NCI-H2171 treated with DMSO at 0.1 percent for 48 hours (cell line): ENCODE measurements around the gene PDE6A.
"Not testable (repeated sequence)": the region's sequence is repeated elsewhere in the genome, so short reads cannot be mapped to it uniquely, and the experiment has no call there.

Source experiments
- DNase-seq: peaks from one replicate; lab custom pipeline; 2025; lab: John Stamatoyannopoulos, UW

Gene PDE6A

DNA sequence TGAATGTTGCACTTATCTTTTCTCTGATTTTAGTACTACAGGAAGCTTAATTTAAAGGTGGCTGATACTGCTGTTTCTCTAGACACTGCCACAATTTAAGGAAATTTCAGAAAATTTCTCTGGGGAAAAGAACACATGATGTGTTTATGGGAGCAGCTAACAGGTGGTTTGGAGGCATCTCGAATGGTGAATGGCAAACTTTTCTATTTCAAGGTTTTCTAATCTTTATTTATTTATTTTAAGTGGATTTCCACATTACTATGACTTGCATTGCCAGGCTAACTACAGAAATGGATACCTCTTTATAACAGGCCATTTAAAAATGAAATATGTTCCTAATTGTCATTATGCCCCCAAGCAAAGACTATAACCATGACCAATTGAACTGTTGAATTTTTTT, 50.4 kb downstream of the PDE6A start:
- DNase-seq = no peak

DNA sequence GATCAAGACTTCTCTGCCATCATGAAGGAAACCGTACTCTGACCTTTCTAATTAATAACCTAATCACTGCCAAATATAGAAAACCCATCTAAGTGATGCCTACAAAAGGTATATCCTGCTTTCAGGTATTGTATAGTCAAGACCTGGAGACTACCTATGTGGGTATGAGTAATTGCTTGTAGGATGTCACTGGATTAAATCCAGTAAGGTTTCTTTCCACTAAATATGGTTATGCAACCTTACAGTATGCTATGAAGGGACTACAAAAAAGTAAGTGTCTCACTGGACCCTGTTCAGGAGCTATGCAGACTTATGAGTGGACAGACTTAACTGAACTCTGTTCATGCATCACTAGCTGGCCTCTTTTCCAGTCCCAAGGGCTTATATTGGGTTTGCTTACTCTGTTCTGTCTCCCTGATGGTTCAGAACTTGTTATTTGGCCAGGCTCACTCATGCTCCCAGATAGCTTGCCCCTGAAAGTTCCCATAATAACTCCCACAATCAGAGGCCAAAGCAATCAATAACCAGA, 51.1 kb downstream of the PDE6A start:
- DNase-seq = no peak

DNA sequence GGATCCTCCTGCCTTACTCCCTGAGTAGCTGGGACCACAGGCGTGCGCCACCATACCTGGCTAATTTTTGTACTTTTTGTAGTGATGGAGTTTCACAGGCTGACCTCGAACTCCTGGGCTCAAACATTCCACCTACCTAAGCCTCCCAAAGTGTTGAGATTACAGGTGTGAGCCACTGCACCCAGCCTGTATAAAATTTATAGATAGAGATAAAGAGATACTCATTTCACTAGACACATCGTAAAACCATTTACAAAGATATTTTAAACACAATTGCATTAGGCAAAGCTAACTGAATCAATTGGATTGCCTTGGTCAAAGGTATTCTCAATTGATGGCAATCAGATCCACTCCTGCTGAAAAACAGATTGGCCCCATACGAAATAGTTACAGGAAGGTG, 52.0 kb downstream of the PDE6A start:
- DNase-seq = no peak

DNA sequence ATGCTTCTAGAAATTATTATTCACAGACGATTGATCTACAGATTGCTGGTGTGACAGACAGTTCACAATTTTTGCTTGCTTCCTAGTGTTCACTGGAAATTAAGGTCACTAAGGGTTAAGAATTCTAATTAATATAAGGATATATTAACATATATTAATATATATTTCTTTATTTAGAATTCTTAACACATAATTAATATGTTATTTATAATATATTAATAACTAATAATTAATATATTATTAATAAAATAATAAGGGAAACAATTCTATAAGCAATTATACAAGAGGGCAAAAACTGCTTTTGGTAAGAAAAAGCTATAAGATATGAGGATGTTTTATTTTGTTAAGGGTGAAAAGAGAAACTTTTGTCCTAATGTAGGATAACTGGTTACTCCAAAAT, 56.3 kb downstream of the PDE6A start:
- DNase-seq = no peak

DNA sequence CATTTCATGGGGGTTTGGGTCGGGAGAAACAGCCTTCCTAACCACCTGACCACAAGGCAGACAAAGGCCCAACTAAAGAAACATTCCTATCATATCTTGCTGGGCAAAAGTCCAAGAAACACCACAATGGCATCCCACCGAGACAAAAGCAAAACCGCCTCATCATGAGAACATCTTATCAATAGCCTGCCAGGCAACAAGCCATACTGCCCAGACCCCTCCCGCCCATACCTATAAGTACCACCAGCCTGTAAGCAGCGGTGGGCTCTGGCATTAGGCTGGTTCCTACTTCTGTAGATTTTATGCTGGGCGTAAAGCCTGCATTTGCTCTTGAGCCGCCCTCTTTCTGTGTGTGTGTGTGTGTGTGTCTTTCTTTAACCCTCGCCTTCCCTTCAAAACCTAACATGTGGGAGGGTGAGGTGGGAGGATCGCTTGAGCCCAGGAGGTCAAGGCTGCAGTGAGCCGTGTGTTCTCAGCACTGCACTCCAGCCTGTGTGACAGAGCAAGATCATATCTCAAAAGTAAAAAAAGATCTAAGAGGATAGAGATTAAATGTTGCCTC, 56.9 kb downstream of the PDE6A start:
- DNase-seq = no peak

DNA sequence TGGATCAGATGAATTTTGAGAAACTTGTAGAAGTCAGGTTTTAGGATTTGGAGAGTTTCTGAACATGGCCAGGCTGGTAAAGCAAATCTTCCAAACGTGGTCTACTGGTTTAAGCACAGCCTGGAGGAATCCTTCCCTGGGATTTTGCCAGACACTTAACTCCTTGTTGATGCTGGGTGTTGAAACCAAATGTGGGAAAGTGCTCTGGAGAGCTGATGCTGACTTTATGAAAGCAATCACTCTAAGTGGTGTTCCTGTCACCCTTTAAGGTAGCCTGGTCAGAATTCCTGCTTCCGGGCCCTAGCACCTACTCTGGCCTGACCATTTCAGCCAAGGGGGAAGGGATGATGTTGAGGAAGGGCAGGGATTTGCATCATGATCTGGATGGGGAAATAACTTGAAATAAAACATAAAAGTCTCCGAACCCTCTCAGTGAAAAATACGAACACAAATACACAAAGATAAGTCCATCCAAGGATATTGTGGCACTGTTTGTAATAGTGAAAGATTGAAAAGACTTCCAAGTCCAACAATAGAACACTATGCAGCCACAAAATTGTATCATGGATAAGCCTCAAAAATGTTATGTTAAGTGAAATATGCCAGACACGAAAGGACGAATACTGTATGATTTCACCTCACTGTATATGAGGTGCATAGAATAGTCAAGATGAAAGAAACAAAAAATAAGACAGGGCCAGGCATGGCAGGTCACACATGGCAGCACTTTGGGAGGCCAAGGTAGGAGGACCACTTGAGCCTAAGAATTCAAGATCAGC, 57.7 kb downstream of the PDE6A start:
- no peak for DNase-seq

DNA sequence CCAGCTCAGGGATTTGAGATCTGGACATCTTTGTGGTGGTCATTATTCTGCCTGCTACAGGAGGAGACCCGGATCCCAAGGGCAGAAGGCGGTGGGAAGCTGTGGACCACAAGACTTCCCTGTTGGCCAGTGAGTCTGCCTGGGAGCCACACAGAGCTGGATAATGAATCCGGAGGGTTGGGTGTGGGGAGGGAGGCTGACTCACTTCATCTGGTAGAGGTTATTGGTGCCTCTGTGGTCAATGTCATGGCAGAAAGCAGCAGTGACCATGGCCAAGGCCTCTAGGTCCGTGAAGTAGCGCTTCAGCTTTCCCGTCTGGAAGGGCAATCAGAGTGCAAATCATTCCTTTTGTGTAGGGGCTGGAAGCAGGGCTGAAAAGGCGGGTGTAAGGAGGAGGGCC, 58.5 kb downstream of the PDE6A start:
- DNase-seq = no peak

DNA sequence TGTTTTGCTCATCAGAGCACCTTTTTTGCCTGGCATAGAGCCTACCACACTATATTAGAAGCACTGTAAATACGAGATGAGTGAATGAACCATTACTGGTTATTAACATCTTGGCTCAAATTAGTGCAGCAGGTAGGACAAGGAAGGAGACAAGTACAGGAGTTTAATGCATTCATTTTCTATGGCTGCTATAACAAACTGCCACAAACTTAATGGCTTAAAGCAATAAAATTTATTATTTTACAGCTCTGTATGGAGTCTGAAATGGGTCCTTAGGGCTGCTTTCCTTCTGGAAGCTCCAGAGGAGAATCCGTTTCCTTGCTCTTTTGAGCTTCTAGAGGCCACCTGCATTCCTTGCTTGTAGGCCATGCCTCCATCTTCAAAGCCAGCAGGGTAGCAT, 59.1 kb downstream of the PDE6A start:
- DNase-seq = no peak

DNA sequence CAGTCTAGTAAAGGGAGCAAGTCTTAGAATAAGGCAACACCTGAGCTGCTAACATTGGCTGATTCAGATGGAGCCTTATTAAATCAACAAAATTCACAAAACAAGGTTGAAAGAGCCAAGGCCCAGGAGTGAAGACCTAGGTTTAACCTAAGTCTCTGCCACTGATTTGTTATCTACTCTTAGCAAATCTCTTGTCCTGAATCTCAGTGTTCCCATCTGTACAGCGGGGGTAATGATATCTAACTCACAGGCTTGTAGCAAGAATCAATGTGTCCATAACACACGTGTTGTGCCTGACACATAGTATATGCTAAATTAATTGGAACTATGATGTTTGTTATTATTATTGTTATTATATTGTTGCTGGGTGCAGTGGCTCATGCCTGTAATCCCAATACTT, 61.0 kb downstream of the PDE6A start:
- DNase-seq = no peak

DNA sequence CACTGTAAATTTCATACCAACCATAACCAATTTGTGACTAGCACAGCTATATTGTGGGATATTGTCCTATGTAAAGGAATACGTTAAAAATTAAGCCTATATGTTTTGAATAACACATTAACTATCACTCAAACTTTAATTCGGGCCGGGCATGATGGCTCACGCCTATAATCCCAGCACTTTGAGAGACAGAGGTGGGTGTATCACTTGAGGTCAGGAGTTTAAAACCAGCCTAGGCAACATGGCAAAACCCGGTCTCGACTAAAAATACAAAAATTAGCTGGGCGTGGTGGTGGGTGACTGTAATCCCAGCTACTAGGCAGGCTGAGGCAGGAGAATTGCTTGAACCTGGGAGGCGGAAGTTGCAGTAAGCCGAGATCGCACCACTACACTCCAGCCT, 62.0 kb downstream of the PDE6A start:
- DNase-seq = not testable (repeated sequence)

DNA sequence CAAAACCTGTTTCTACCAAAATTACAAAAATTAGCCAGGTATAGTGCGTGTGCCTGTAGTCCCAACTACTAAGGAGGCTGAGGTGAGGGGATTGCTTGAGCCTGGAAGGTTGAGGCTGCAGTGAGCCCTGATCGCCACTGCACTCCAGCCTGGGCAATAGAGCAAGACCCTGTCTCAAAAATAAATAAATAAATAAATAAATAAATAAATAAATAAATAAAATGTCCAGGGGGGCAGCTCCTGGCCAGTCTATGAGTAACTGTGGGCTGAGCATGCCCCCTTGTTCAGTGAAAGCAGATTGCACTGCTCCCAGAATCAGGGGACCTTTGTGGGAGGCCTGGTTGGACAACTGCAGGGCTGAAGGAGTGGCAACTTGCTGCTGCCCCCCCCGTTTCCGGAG, 62.7 kb downstream of the PDE6A start:
- no peak for DNase-seq

DNA sequence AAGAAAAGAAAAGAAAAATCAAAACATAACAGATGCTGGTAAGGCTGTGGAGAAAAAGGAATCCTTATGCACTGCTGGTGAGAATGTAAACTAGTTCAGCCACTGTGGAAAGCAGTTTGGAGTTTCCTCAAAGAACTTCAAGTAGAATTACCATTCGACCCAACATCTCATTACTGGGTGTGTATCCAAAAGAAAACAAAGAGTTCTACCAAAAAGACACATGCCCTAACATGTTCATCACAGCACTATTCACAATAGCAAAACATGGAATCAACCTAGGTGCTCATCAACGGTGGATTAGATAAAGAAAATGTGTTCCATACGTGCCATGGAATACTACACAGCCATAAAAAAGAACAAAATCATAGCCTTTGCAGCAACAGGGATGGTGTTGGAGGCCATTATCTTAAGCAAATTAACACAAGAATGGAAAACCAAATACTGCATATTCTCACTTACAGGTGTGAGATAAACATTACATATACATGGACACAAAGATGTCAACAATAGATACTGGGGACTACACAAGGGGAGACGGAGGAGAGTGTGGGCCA, 63.4 kb downstream of the PDE6A start:
- DNase-seq = no peak

DNA sequence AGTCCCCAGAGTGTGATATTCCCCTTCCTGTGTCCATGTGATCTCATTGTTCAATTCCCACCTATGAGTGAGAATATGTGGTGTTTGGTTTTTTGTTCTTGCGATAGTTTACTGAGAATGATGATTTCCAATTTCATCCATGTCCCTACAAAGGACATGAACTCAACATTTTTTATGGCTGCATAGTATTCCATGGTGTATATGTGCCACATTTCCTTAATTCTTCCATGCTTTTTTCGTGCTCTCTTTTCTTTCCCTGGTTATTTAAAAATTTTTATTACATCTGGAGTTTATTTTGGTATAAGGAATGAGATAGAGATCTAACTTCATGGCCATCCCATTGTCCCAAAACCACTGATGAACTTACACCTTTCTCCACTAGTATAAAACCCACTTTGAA, 65.0 kb downstream of the PDE6A start:
- DNase-seq = not testable (repeated sequence)

DNA sequence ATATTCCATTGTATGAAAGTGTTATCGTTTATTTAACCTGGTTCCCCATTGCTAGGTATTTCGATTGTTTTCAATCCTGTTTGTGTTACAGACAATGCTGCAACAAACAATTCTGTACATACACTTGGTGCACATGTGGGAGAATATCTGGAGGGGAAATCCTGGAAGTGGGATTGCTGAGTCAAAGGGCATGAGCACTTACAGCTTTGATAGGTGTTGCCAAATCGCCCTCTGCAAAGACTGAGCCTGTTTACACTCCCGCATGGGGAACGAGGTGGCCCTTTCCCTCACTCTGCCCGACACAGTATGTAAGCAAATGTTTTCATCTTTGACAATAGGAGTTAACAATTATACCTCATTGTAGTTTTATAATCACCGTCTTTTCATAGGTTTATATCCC, 66.2 kb downstream of the PDE6A start:
- DNase-seq = no peak

DNA sequence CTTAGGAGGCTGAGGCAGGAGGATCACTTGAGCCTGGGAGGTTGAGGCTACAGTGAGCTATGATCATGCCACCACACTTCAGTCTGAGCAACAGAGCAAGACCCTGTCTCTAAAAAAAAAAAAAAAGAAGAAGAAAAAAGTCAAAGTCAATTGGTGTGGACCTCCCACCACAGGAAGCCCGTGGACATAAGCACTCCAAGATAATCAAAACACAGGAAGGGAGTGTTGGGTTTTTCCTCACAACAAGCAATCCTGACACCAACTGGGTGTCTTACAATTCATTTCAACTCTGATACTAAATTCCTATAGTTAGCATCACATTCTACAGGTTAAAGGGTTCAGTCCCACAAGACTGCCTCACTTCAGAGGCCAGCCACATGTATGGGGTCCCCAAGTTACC, 70.7 kb downstream of the PDE6A start:
- DNase-seq = no peak

DNA sequence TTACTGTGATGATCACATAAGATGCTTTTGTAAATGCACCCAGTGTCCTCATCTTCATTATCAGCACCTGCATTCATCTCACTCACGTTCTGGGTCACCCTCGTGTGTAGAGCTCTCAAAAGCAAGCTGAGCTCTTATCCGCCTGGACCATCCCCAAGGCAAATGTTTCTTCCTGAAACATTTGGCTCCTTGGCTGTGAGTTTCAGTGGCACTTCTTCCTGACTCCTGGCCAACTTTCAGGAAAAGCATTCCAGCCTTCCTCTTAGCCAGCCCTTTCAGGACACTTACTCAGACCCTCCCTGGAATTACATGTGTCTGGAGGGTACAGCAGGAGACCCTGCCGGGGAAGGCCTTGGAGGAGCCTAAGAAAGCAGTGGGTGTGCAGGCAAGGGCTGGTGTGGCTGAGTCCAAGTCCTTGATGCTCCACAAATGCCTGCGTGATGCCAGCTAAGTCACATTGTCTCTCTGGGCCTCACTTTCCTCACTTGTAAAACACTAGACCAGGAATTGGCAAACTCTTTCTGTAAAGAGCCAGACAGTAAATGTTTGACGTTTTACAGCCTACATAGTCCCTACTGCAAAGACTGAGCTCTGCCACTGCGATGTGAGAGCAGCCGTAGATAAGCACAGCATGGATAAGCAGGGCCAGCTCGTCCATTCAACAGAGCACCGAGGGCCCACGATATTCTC, 72.1 kb downstream of the PDE6A start:
- DNase-seq = no peak

DNA sequence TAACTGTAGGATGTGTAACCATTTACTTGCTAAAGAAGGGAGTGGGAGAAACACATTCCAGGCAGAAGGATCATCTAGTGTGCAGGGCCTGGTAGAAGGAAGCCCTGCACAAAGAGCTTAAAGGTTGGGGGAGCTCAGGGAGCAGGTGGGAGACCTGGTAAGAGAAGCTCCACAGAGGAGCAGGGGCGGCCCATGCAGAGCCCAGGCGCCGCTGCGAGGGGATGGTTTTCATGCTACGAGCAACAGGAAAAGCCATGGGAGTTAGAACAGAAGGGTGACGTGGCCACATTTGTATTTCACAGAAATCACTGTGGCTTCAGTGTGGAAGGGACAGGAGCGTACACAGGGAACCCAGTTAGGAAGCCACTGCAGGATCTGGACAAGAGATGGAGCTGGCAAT, 73.1 kb downstream of the PDE6A start:
- DNase-seq = no peak

DNA sequence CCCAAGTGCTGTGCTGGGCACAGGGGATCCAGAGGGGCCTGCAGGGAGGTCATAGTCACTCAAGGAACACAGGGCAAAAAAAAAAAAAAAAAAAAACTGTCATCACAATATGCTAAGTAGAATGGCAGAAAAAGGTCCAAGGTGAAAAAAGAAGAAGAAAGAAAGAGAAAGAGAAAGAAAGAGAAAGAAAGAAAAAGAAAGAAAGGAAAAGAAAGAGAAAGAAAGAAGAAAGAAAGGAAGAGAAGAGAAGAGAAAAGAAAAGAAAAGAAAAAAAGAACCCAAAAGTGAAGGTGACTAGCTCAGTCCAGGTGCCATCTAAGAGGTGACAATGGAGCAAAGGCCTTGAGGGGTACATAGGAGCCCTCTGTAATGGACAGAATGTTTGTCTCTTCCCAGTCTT, 73.9 kb downstream of the PDE6A start:
- DNase-seq = no peak

DNA sequence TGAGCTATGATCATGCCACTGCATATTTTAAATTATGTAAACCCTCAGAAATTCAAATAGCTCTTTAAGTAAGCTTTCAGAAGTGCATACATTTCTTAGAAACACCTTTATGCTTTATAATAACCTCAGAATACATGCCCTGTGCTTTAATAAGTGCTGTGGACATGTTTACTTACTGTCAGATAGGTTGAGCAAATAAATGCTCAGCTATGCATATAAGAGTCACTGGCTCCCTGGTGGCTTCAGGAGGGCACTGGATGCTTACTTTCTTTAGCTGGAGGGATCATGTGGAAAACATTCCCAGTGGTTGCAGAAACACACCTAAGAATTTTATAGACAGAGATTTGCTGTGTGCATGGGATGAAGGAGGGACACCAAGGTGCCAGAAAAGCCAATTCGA, 74.4 kb downstream of the PDE6A start:
- no peak for DNase-seq

DNA sequence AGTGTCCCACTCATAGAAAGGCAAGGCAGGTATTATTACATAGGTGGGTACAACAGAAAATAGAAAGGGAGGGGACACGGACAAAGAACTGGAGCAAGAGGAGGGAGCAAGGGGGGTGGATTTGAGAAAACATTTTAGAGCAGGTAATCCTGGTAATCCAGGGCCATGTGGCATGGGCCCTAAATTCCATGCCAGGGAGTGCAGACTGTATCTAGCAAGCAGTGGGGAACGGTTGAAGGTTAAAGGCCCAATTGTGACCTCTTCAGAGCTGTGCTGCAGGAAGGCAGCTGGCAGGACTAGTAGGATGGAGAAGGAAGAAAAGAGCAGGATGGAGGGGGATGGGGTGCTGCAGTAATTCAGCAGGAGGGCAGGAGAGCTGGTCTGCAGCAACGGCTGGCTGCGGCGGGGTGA, 75.2 kb downstream of the PDE6A start:
- DNase-seq = no peak

DNA sequence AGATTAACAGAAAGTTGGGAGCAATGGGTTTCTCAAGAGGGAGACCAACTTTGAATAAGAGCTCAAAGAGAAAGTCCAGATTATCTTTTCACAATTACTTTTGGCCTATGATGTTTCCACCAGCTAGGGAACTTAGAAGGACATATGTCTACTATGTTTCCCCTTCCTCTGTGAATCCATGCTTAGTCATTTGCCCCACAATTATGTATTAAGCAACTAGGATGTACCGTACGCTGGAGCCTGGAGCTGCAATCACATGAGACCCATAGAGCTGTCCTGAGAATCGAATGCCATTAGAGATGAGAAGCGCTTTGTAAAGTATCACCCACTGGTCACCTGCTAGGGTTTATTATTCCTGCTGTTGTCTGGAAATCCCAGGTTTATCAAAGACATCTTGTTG, 78.8 kb downstream of the PDE6A start:
- DNase-seq = no peak

DNA sequence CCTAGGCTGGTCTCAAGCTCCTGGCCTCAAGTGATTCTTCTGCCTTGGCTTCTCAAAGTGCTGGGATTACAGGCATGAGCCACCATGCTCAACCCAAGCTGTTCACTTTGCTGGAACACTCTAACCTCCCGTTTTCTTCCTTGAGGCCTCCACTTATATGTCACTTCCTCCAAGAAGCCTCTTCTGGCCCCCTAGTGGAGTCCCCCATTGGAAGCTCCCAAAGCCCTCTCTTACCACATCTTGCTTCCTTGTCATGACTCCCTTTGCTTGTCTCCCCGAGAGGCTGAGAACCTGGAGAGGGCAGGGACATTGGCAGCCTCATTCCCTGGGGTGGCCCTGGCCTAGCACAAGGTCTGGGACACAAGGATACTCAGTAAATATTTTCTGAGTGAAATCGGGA, 80.8 kb downstream of the PDE6A start:
- DNase-seq = no peak

DNA sequence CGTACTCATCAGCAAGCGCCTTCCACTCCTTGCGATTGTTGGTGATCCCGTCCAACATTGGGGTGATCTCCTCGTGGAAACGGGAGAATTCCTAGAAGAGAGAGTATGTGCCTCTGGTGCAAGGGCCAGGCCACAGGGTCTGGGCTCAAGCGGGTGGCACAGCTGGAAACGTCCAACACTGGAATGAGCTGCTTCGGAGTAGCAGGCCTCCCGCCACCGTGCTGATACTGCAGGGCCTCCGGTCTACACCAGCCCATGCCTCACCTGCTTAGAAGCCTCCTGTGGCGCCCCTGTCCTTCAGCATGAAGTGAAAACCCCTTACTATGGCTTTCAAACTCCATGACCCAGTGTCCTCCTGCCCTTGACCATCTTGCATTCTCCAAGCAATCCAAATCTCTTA, 81.4 kb downstream of the PDE6A start:
- DNase-seq = no peak
